ENCODE data around the gene HPCAL1. TPM values are rescaled to one million over a fixed set of nuclear protein-coding genes. Genes with fewer than 3 reads are reported as not detected.

Gene HPCAL1
- total RNA-seq, 6 experiments from 2014 or later: 23.1 to 68.8 (median 29.1) TPM

GRCh38 chr2:10267551-10268465, 34.9 kb upstream of the HPCAL1 start:
- H3K27ac ChIP-seq: no peak overlapping the region

GRCh38 chr2:10269291-10269690, 33.4 kb upstream of the HPCAL1 start:
- H3K27me3 ChIP-seq: no peaks in the 10 kb centered on the region
- intact Hi-C loops (cut with DNase I): no loop called here
- H3K4me1 ChIP-seq: peaks cover 0 to 12% (median 5%) of the 10 kb centered on the region in 4 donors
- H3K27ac ChIP-seq: no peak overlapping the region
- no peaks in the 10 kb centered on the region for H3K36me3 ChIP-seq
- DNase-seq (peak in 1 of 3 donors; percentile 37), ATAC-seq (no peak)
- H3K9me3 ChIP-seq: no peaks in the 10 kb centered on the region
- TF ChIP-seq, protein P1, sequence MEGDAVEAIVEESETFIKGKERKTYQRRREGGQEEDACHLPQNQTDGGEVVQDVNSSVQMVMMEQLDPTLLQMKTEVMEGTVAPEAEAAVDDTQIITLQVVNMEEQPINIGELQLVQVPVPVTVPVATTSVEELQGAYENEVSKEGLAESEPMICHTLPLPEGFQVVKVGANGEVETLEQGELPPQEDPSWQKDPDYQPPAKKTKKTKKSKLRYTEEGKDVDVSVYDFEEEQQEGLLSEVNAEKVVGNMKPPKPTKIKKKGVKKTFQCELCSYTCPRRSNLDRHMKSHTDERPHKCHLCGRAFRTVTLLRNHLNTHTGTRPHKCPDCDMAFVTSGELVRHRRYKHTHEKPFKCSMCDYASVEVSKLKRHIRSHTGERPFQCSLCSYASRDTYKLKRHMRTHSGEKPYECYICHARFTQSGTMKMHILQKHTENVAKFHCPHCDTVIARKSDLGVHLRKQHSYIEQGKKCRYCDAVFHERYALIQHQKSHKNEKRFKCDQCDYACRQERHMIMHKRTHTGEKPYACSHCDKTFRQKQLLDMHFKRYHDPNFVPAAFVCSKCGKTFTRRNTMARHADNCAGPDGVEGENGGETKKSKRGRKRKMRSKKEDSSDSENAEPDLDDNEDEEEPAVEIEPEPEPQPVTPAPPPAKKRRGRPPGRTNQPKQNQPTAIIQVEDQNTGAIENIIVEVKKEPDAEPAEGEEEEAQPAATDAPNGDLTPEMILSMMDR (IDR thresholded peaks at IDR 0.05): no peak
- TF ChIP-seq POLR2A (IDR thresholded peaks at IDR 0.05): no peak
- WGBS (ENCODE audit: insufficient coverage, low coverage, low lambda C conversion rate, missing lambda C conversion rate): 94% methylated on average over 2 of the region's 8 CpGs
- no peak overlapping the region for H3K4me3 ChIP-seq

More at GRCh38 chr2:10267551-10268465, 34.9 kb upstream of the HPCAL1 start:
- Histone ChIP-seq H3K4me3 (no peak overlapping the region), H3K27me3 (no peaks in the 10 kb centered on the region), H3K9me3 (no peaks in the 10 kb centered on the region), H3K4me1 (peaks cover 0 to 12% (median 5%) of the 10 kb centered on the region in 4 donors), H3K36me3 (no peaks in the 10 kb centered on the region)
- DNase-seq (peak in 1 of 3 donors; percentile 46), ATAC-seq (no peak)
- WGBS (ENCODE audit: insufficient coverage, low coverage, low lambda C conversion rate, missing lambda C conversion rate): 61% methylated on average over 6 of the region's 34 CpGs
- intact Hi-C loops (cut with DNase I): no loop called here
- TF ChIP-seq, protein P1 (IDR thresholded peaks at IDR 0.05): no peak
- TF ChIP-seq POLR2A (IDR thresholded peaks at IDR 0.05): no peak

DNA sequence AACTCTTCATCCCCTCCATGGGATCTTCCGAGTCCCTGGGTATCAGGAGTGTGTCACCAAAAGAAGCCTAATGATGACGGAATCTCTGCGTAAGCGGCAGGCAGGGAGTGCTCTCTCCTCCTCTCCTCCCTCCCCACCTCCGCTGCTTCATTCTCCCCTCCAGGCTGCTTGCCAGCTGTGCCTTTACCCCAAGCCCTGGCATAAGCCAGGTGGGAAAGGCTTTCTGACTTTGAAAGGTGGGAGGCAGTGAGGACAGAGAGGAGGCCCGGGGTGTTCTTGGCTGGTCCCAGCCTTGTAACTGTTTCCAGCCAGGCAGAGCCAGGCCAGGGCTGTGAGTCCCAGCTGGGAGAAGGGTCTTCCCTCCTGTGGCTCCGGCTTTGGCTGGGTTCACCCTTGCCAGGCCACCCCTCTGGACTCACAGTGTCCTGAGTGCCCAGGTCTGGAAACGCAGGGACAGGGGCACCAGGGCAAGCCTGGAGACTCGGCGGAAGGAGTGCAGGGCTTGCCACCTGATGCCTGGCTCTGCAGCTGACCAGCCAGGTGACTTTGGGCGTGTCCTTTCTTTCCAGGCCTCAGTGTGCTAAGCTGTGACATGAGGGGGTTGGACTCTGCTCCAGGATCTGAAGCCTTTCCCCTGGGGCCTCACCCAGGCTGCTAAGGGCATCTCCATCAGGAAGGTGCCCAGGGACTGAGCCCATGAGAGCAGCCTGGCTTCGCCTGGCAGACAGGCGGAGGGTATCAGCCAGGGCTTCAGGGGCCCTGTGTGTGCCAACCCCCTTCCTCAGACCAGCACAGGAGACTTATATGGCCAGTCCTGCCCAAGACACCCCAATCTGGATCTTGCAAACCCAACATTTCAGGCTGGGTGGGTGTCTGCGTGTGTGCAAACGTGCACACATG, 32.7 kb upstream of the HPCAL1 start:
- H3K36me3 ChIP-seq: no peaks in the 10 kb centered on the region
- H3K4me3 ChIP-seq: no peak overlapping the region
- no peak overlapping the region for H3K27ac ChIP-seq
- TF ChIP-seq, protein P1 (IDR thresholded peaks at IDR 0.05): no peak
- H3K27me3 ChIP-seq: no peaks in the 10 kb centered on the region
- H3K9me3 ChIP-seq: no peaks in the 10 kb centered on the region
- WGBS (ENCODE audit: insufficient coverage, low coverage, low lambda C conversion rate, missing lambda C conversion rate): 89% methylated on average over 7 of the region's 15 CpGs
- ATAC-seq: peak in 3 of 4 donors; percentile 4 to 12 (median 11)
- intact Hi-C loops (cut with DNase I): loop anchor here in 1 of 2 donors (10.0 kb wide), 1 partner anchor 145 kb away; the partner anchor contains the start of gene RRM2
- DNase-seq: peak in 1 of 3 donors; percentile 38
- peaks cover 0 to 12% (median 5%) of the 10 kb centered on the region in 4 donors for H3K4me1 ChIP-seq

DNA sequence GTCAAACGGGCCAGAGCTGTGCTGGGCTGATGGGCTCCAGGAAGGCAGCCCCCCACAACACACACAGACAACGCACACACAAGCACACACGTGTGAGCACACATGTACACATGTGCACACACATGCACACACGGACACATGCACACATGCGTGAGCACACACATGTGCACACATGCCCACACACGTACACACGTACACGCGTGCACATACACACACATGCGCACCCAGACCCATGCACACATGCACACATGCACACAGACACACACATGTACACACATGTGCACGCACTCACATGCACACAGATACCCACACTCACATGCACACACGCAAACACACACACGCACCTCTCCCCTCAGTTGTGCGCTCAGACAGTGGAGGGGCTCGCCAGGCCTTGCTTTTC, 31.2 kb upstream of the HPCAL1 start:
- no peak overlapping the region for H3K4me3 ChIP-seq
- no peaks in the 10 kb centered on the region for H3K27me3 ChIP-seq
- no peak for TF ChIP-seq POLR2A (IDR thresholded peaks at IDR 0.05)
- TF ChIP-seq, protein P1 (IDR thresholded peaks at IDR 0.05): no peak
- intact Hi-C loops (cut with DNase I): loop anchor here in 1 of 2 donors (10.0 kb wide), 1 partner anchor 147 kb away; the partner anchor contains the start of gene RRM2
- DNase-seq (peak in 1 of 3 donors; percentile 24), ATAC-seq (no peak)
- 100% methylated on average over 4 of the region's 15 CpGs for WGBS (ENCODE audit: insufficient coverage, low coverage, low lambda C conversion rate, missing lambda C conversion rate)
- H3K9me3 ChIP-seq: no peaks in the 10 kb centered on the region
- no peaks in the 10 kb centered on the region for H3K36me3 ChIP-seq
- no peak overlapping the region for H3K27ac ChIP-seq
- peaks cover 0 to 12% (median 5%) of the 10 kb centered on the region in 4 donors for H3K4me1 ChIP-seq

Measured in right lobe of liver (tissue), 6 donors.